HL-60 (cell line): ENCODE data around the gene EVI5.
"Not testable (repeated sequence)": the region's sequence is repeated elsewhere in the genome, so short reads cannot be mapped to it uniquely, and the experiment has no call there.

Experiments used
- POLR2AphosphoS5 ChIP-seq: IDR thresholded peaks from 2 replicates; pipeline ENCODE4 v1.6.1; 2012; ENCODE audit warnings: low read depth
- TF ChIP-seq, protein P1 (sequence below): IDR thresholded peaks from one replicate; pipeline ENCODE4 v1.5.1; 2011; ENCODE audit warnings: low read length, control low read depth, inconsistent platforms; ENCODE audit not compliant: insufficient read depth
- TF ChIP-seq, protein P2 (sequence below): IDR thresholded peaks from 2 replicates; pipeline ENCODE4 v1.6.1; 2012; ENCODE audit warnings: low read depth; ENCODE audit not compliant: insufficient replicate concordance

DNA sequence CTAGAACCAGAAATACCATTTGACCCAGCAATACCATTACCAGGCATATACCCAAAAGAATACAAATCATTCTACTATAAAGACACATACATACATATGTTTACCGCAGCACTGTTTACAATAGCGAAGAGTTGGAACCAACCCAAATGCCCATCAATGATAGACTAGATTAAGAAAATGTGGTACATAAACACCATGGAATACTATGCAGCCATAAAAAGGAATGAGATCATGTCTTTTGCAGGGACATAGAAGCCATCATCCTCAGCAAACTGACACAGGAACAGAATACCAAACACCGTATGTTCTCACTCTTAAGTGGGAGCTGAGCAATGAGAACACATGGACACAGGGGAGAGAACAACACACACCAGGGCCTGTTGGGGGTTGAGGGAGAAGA lies 144.2 kb downstream of the EVI5 start:
- TF ChIP-seq, protein P1, sequence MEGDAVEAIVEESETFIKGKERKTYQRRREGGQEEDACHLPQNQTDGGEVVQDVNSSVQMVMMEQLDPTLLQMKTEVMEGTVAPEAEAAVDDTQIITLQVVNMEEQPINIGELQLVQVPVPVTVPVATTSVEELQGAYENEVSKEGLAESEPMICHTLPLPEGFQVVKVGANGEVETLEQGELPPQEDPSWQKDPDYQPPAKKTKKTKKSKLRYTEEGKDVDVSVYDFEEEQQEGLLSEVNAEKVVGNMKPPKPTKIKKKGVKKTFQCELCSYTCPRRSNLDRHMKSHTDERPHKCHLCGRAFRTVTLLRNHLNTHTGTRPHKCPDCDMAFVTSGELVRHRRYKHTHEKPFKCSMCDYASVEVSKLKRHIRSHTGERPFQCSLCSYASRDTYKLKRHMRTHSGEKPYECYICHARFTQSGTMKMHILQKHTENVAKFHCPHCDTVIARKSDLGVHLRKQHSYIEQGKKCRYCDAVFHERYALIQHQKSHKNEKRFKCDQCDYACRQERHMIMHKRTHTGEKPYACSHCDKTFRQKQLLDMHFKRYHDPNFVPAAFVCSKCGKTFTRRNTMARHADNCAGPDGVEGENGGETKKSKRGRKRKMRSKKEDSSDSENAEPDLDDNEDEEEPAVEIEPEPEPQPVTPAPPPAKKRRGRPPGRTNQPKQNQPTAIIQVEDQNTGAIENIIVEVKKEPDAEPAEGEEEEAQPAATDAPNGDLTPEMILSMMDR: not testable (repeated sequence)
- TF ChIP-seq, protein P2, sequence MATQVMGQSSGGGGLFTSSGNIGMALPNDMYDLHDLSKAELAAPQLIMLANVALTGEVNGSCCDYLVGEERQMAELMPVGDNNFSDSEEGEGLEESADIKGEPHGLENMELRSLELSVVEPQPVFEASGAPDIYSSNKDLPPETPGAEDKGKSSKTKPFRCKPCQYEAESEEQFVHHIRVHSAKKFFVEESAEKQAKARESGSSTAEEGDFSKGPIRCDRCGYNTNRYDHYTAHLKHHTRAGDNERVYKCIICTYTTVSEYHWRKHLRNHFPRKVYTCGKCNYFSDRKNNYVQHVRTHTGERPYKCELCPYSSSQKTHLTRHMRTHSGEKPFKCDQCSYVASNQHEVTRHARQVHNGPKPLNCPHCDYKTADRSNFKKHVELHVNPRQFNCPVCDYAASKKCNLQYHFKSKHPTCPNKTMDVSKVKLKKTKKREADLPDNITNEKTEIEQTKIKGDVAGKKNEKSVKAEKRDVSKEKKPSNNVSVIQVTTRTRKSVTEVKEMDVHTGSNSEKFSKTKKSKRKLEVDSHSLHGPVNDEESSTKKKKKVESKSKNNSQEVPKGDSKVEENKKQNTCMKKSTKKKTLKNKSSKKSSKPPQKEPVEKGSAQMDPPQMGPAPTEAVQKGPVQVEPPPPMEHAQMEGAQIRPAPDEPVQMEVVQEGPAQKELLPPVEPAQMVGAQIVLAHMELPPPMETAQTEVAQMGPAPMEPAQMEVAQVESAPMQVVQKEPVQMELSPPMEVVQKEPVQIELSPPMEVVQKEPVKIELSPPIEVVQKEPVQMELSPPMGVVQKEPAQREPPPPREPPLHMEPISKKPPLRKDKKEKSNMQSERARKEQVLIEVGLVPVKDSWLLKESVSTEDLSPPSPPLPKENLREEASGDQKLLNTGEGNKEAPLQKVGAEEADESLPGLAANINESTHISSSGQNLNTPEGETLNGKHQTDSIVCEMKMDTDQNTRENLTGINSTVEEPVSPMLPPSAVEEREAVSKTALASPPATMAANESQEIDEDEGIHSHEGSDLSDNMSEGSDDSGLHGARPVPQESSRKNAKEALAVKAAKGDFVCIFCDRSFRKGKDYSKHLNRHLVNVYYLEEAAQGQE: not testable (repeated sequence)
- not testable (repeated sequence) for TF ChIP-seq POLR2AphosphoS5
